ENCODE results near the gene ATP9B.
"Not testable (repeated sequence)": the region's sequence is repeated elsewhere in the genome, so short reads cannot be mapped to it uniquely, and the experiment has no call there.

Gene ATP9B

GRCh38 chr18:79285191-79285590, 216.0 kb downstream of the ATP9B start:
- DNase-seq (ENCODE audit: low spot score) = not testable (repeated sequence)

GRCh38 chr18:79290409-79290808, 221.2 kb downstream of the ATP9B start:
- not testable (repeated sequence) for DNase-seq (ENCODE audit: low spot score)

GRCh38 chr18:79290876-79291275, 221.7 kb downstream of the ATP9B start:
- no peak for DNase-seq (ENCODE audit: low spot score)

GRCh38 chr18:79294235-79294634, 225.0 kb downstream of the ATP9B start:
- no peak for DNase-seq (ENCODE audit: low spot score)

GRCh38 chr18:79299272-79299671, 230.1 kb downstream of the ATP9B start:
- DNase-seq (ENCODE audit: low spot score) = no peak

- DNase-seq (ENCODE audit: low spot score) = no peak
These were observed 230.5 kb downstream of the ATP9B start for GRCh38 chr18:79299711-79300110.

- no peak for DNase-seq (ENCODE audit: low spot score)
These were observed 231.2 kb downstream of the ATP9B start for GRCh38 chr18:79300413-79300812.

- DNase-seq (ENCODE audit: low spot score) = no peak
These were observed 232.9 kb downstream of the ATP9B start for GRCh38 chr18:79302120-79302519.

GRCh38 chr18:79305911-79306310, 236.7 kb downstream of the ATP9B start:
- no peak for DNase-seq (ENCODE audit: low spot score)

GRCh38 chr18:79309614-79310358, 240.6 kb downstream of the ATP9B start:
- no peak for DNase-seq (ENCODE audit: low spot score)

- DNase-seq (ENCODE audit: low spot score) = no peak
These were observed 245.7 kb downstream of the ATP9B start for GRCh38 chr18:79314838-79315388.

- no peak for DNase-seq (ENCODE audit: low spot score)
These were observed 246.4 kb downstream of the ATP9B start for GRCh38 chr18:79315596-79315995.

GRCh38 chr18:79317703-79318102, 248.5 kb downstream of the ATP9B start:
- no peak for DNase-seq (ENCODE audit: low spot score)

GRCh38 chr18:79318142-79318673, 249.0 kb downstream of the ATP9B start:
- no peak for DNase-seq (ENCODE audit: low spot score)

- no peak for DNase-seq (ENCODE audit: low spot score)
These were observed 251.1 kb downstream of the ATP9B start for GRCh38 chr18:79320216-79320850.

- DNase-seq (ENCODE audit: low spot score) = no peak
These were observed 252.6 kb downstream of the ATP9B start for GRCh38 chr18:79321625-79322405.

GRCh38 chr18:79322441-79322840, 253.2 kb downstream of the ATP9B start:
- no peak for DNase-seq (ENCODE audit: low spot score)

- DNase-seq (ENCODE audit: low spot score) = no peak
These were observed 254.3 kb downstream of the ATP9B start for GRCh38 chr18:79323471-79323870.

GRCh38 chr18:79326413-79327198, 257.4 kb downstream of the ATP9B start:
- DNase-seq (ENCODE audit: low spot score) = no peak

- no peak for DNase-seq (ENCODE audit: low spot score)
These were observed 258.1 kb downstream of the ATP9B start for GRCh38 chr18:79327199-79327721.

- DNase-seq (ENCODE audit: low spot score) = not testable (repeated sequence)
These were observed 258.7 kb downstream of the ATP9B start for GRCh38 chr18:79327915-79328314.

Data from D341Med (cell line).